Measurements from ENCODE around the gene SLC6A8.

Gene SLC6A8

GRCh38 chrX:153685751-153686696, 1.7 kb upstream of the SLC6A8 start:
- no peak for TF ChIP-seq CTCF (IDR thresholded peaks at IDR 0.05)
- Mint-ChIP-seq H3K4me1 (peaks cover 15% of the 10 kb centered on the region), H3K9me3 (peaks cover 32% of the 10 kb centered on the region), H3K36me3 (ENCODE audit: low read depth) (peaks cover 4% of the 10 kb centered on the region), H3K27ac (peak overlapping the region; percentile 77), H3K27me3 (ENCODE audit: low read depth, poor library complexity) (peaks cover 3% of the 10 kb centered on the region), H3K4me3 (peak overlapping the region; percentile 72)
- DNase-seq = no peak

- peaks cover 4% of the 10 kb centered on the region for H3K36me3 Mint-ChIP-seq (ENCODE audit: low read depth)
- H3K4me1 Mint-ChIP-seq = peaks cover 15% of the 10 kb centered on the region
- peak overlapping the region; percentile 13 for H3K4me3 Mint-ChIP-seq
- DNase-seq = no peak
- peaks cover 27% of the 10 kb centered on the region for H3K9me3 Mint-ChIP-seq
- H3K27me3 Mint-ChIP-seq (ENCODE audit: low read depth, poor library complexity) = peaks cover 3% of the 10 kb centered on the region
- TF ChIP-seq CTCF (IDR thresholded peaks at IDR 0.05) = no peak
- H3K27ac Mint-ChIP-seq = peak overlapping the region; percentile 77
Measured at GRCh38 chrX:153686711-153687110, 1.0 kb upstream of the SLC6A8 start.

- Mint-ChIP-seq H3K27me3 (ENCODE audit: low read depth, poor library complexity) (peaks cover 3% of the 10 kb centered on the region), H3K4me1 (peaks cover 15% of the 10 kb centered on the region), H3K9me3 (peaks cover 17% of the 10 kb centered on the region), H3K4me3 (no peak overlapping the region), H3K27ac (no peak overlapping the region), H3K36me3 (ENCODE audit: low read depth) (peaks cover 4% of the 10 kb centered on the region)
- no peak for DNase-seq
- TF ChIP-seq CTCF (IDR thresholded peaks at IDR 0.05) = no peak
Measured at GRCh38 chrX:153688071-153688470, 345 bp downstream of the SLC6A8 start.

- H3K4me1 Mint-ChIP-seq = peaks cover 15% of the 10 kb centered on the region
- H3K27me3 Mint-ChIP-seq (ENCODE audit: low read depth, poor library complexity) = peaks cover 3% of the 10 kb centered on the region
- H3K9me3 Mint-ChIP-seq = peaks cover 16% of the 10 kb centered on the region
- no peak for DNase-seq
- TF ChIP-seq CTCF (IDR thresholded peaks at IDR 0.05) = no peak
- H3K27ac Mint-ChIP-seq = no peak overlapping the region
- H3K36me3 Mint-ChIP-seq (ENCODE audit: low read depth) = peaks cover 3% of the 10 kb centered on the region
- H3K4me3 Mint-ChIP-seq = no peak overlapping the region
Measured at GRCh38 chrX:153688506-153688905, 780 bp downstream of the SLC6A8 start.

- Mint-ChIP-seq H3K9me3 (peaks cover 13% of the 10 kb centered on the region), H3K4me1 (peaks cover 16% of the 10 kb centered on the region), H3K27me3 (ENCODE audit: low read depth, poor library complexity) (peaks cover 3% of the 10 kb centered on the region), H3K36me3 (ENCODE audit: low read depth) (no peaks in the 10 kb centered on the region), H3K27ac (no peak overlapping the region), H3K4me3 (peak overlapping the region; percentile 67)
- DNase-seq = no peak
- no peak for TF ChIP-seq CTCF (IDR thresholded peaks at IDR 0.05)
Measured at GRCh38 chrX:153688911-153689590, 1.3 kb downstream of the SLC6A8 start.

Data from nephron progenitor cell (in vitro differentiated cells).